ENCODE data around the gene IFIT1B. TPM values are rescaled to one million over a fixed set of nuclear protein-coding genes. Genes with fewer than 3 reads are reported as not detected.

IFIT1B gene
- total and polyA plus RNA-seq, 2 experiments from 2014 or later: not detected

DNA sequence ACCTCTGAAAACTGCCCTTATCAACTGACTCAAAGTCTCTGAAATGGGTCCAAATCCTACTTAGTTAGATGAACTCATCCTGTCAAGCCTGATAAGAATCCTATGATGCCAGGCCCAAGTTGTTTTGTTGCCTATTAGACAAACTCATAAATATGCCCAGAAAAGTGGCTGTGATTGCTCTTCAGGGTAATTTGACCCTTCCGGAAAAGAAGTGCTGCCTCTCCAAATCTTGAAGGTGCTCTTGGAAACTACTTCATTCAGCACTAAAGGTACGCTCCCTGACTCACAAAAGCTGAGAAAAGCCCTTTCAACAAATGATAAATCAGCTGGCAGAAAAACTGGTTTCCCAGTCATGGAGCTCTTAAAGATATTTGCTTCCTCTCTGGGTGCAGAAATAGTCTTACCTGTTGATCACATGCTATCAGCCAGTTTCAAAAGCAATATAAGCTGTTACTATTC is 43.2 kb downstream of the IFIT1B start:
- H3K36me3 ChIP-seq (replicated peaks; ENCODE audit: insufficient read depth, low read depth): no peaks in the 10 kb centered on the region
- peaks cover 10% of the 10 kb centered on the region for H3K4me1 ChIP-seq (ENCODE audit: insufficient read depth)
- H3K4me3 ChIP-seq: no peak overlapping the region
- no peak overlapping the region for H3K27ac ChIP-seq
- no peaks in the 10 kb centered on the region for H3K27me3 ChIP-seq
- H3K9me2 ChIP-seq (replicated peaks; ENCODE audit: insufficient read depth): no peaks in the 10 kb centered on the region
- H4K20me1 ChIP-seq (ENCODE audit: insufficient read depth, poor library complexity, severe bottlenecking): no peaks in the 10 kb centered on the region
- WGBS (ENCODE audit: low lambda C conversion rate, missing lambda C conversion rate): 76% methylated on average over 2 of the region's 2 CpGs
- no peak overlapping the region for H2AFZ ChIP-seq
- H3K4me2 ChIP-seq: no peak overlapping the region
- DNase-seq (ENCODE audit: low spot score): peak; percentile 19
- H3K9me3 ChIP-seq (ENCODE audit: low read depth): no peaks in the 10 kb centered on the region
- H3K79me2 ChIP-seq: peaks cover 15% of the 10 kb centered on the region
- TF ChIP-seq, protein P1, sequence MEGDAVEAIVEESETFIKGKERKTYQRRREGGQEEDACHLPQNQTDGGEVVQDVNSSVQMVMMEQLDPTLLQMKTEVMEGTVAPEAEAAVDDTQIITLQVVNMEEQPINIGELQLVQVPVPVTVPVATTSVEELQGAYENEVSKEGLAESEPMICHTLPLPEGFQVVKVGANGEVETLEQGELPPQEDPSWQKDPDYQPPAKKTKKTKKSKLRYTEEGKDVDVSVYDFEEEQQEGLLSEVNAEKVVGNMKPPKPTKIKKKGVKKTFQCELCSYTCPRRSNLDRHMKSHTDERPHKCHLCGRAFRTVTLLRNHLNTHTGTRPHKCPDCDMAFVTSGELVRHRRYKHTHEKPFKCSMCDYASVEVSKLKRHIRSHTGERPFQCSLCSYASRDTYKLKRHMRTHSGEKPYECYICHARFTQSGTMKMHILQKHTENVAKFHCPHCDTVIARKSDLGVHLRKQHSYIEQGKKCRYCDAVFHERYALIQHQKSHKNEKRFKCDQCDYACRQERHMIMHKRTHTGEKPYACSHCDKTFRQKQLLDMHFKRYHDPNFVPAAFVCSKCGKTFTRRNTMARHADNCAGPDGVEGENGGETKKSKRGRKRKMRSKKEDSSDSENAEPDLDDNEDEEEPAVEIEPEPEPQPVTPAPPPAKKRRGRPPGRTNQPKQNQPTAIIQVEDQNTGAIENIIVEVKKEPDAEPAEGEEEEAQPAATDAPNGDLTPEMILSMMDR (IDR thresholded peaks at IDR 0.05; ENCODE audit: poor library complexity): no peak
- no peak for TF ChIP-seq EZH2phosphoT487 (IDR thresholded peaks at IDR 0.05; ENCODE audit: low read depth, severe bottlenecking, unreplicated experiment)
- TF ChIP-seq EZH2 (IDR thresholded peaks at IDR 0.05; ENCODE audit: borderline replicate concordance): no peak

DNA sequence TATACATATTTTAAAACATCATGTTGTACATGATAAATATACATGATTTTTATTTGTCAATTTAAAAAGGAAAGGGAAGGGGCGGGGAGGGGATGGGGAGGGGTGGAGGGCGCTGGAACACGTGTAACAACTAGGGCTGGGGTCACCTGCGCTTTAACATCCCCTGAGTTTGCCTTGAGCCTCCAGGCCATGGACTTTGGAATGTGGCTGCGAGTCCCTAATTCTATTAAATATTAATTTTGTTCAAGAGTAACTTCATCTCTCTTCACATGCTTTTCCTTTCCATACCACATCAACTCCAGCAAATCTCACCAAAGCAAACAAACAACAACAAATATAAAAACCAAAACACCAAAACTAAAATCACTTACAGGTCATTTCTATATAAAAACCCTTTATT is 47.1 kb downstream of the IFIT1B start:
- Histone ChIP-seq H3K4me3 (no peak overlapping the region), H3K27ac (peak overlapping the region; percentile 40), H3K27me3 (no peaks in the 10 kb centered on the region), H3K79me2 (no peaks in the 10 kb centered on the region), H2AFZ (peak overlapping the region; percentile 40), H3K9me3 (ENCODE audit: low read depth) (no peaks in the 10 kb centered on the region), H4K20me1 (ENCODE audit: insufficient read depth, poor library complexity, severe bottlenecking) (no peaks in the 10 kb centered on the region), H3K4me2 (peak overlapping the region; percentile 9), H3K36me3 (replicated peaks; ENCODE audit: insufficient read depth, low read depth) (no peaks in the 10 kb centered on the region), H3K9me2 (replicated peaks; ENCODE audit: insufficient read depth) (no peaks in the 10 kb centered on the region), H3K4me1 (ENCODE audit: insufficient read depth) (peaks cover 10% of the 10 kb centered on the region)
- no peak for TF ChIP-seq EZH2 (IDR thresholded peaks at IDR 0.05; ENCODE audit: borderline replicate concordance)
- TF ChIP-seq, protein P1 (IDR thresholded peaks at IDR 0.05; ENCODE audit: poor library complexity): no peak
- TF ChIP-seq EZH2phosphoT487 (IDR thresholded peaks at IDR 0.05; ENCODE audit: low read depth, severe bottlenecking, unreplicated experiment): no peak
- DNase-seq (ENCODE audit: low spot score): peak; percentile 25
- WGBS (ENCODE audit: low lambda C conversion rate, missing lambda C conversion rate): 71% methylated on average over 4 of the region's 5 CpGs

DNA sequence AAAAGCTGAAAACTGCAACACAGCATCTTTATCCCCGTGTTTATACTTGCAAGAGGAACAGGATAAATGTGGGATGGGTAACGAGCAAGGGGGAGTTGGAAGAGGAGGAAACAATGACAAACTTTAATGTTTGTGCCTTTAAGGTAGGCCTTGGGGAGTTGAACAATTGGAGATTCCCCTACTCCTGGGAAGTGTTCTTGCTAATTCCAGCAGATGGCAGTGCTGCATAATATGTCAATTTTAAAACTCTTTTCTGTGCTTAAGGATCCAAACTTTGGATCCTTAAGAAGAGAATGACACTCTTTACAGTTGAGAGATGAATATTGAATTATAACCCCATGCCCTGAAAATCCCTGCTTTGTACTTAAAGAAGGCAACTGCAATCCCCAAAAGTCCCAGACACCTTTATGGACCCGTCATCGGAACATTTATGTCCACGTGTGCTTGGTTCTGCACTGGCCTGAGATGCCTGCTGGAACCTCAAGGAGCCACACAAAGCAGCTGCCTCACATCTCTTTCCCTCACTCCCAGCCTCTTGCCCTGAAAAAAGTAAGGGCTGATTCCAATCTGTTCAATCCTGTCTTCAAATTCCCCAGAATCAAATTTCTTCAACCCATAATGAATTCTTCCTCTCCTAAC is 48.5 kb downstream of the IFIT1B start:
- peaks cover 10% of the 10 kb centered on the region for H3K4me1 ChIP-seq (ENCODE audit: insufficient read depth)
- no peak overlapping the region for H3K4me3 ChIP-seq
- no peaks in the 10 kb centered on the region for H3K27me3 ChIP-seq
- whole genome bisulfite sequencing (ENCODE audit: low lambda C conversion rate, missing lambda C conversion rate): 54% methylated on average over 5 of the region's 5 CpGs
- no peak overlapping the region for H3K4me2 ChIP-seq
- TF ChIP-seq EZH2phosphoT487 (IDR thresholded peaks at IDR 0.05; ENCODE audit: low read depth, severe bottlenecking, unreplicated experiment) (no peak), EZH2 (IDR thresholded peaks at IDR 0.05; ENCODE audit: borderline replicate concordance) (no peak)
- TF ChIP-seq, protein P1 (IDR thresholded peaks at IDR 0.05; ENCODE audit: poor library complexity): peak; percentile 88
- H3K79me2 ChIP-seq: no peaks in the 10 kb centered on the region
- no peak overlapping the region for H3K27ac ChIP-seq
- no peaks in the 10 kb centered on the region for H3K9me3 ChIP-seq (ENCODE audit: low read depth)
- peak; percentile 72 for DNase-seq (ENCODE audit: low spot score)
- no peaks in the 10 kb centered on the region for H3K36me3 ChIP-seq (replicated peaks; ENCODE audit: insufficient read depth, low read depth)
- no peaks in the 10 kb centered on the region for H4K20me1 ChIP-seq (ENCODE audit: insufficient read depth, poor library complexity, severe bottlenecking)
- no peak overlapping the region for H2AFZ ChIP-seq
- H3K9me2 ChIP-seq (replicated peaks; ENCODE audit: insufficient read depth): no peaks in the 10 kb centered on the region
